ENCODE measurements around the gene NECTIN3. TPM values are rescaled to one million over a fixed set of nuclear protein-coding genes. Genes with fewer than 3 reads are reported as not detected.
A peak's percentile ranks its signal among the peaks of the same experiment; 100 is the strongest.

NECTIN3 gene
- total and polyA plus RNA-seq, 4 donors, result 9.0 to 31.8 (median 15.3) TPM

DNA sequence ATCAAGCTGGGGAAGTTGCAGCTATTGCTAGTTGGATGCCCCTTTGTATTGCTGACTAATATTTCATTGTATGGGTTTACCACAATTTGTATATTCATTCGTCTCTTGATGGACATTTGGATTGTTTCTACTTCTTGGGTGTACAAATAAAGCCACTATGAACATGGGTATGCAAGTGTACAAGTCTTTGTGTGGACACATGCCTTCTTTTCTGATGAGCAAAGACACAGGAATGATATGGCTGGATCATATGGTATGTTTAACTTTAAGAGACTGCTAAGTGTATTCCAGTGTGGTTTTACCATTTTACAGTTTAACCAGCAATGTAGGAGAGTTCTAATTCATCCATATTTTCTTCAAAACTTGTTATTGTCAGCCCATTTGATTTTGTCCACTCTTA lies 32.2 kb downstream of the NECTIN3 start:
- H3K27me3 ChIP-seq (ENCODE audit: control insufficient read depth in 4 of 4, insufficient read depth in 4 of 4, low read length in 3 of 4), result no peaks in the 10 kb centered on the region
- no peak for TF ChIP-seq RAD21 (IDR thresholded peaks at IDR 0.05)
- no peak overlapping the region for H3K4me3 ChIP-seq (ENCODE audit: low read depth in 1 of 3, low read length in 3 of 3)
- H3K4me1 ChIP-seq (ENCODE audit: control insufficient read depth in 4 of 4, insufficient read depth in 4 of 4, low read length in 3 of 4), result no peaks in the 10 kb centered on the region
- WGBS, result 93% methylated on average over 1 of the region's 1 CpG
- H3K27ac ChIP-seq (ENCODE audit: low read depth in 1 of 2, low read length in 2 of 2), result no peak overlapping the region
- no peak for DNase-seq (ENCODE audit: low spot score)
- no peaks in the 10 kb centered on the region for H3K9me3 ChIP-seq (ENCODE audit: control insufficient read depth in 4 of 4, low read length in 3 of 4)
- no peak overlapping the region for H3K9ac ChIP-seq (ENCODE audit: low read depth in 1 of 2, low read length in 2 of 2)
- H3K36me3 ChIP-seq (ENCODE audit: control insufficient read depth in 4 of 4, insufficient read depth in 3 of 4, low read depth in 1 of 4, low read length in 3 of 4), result no peaks in the 10 kb centered on the region

DNA sequence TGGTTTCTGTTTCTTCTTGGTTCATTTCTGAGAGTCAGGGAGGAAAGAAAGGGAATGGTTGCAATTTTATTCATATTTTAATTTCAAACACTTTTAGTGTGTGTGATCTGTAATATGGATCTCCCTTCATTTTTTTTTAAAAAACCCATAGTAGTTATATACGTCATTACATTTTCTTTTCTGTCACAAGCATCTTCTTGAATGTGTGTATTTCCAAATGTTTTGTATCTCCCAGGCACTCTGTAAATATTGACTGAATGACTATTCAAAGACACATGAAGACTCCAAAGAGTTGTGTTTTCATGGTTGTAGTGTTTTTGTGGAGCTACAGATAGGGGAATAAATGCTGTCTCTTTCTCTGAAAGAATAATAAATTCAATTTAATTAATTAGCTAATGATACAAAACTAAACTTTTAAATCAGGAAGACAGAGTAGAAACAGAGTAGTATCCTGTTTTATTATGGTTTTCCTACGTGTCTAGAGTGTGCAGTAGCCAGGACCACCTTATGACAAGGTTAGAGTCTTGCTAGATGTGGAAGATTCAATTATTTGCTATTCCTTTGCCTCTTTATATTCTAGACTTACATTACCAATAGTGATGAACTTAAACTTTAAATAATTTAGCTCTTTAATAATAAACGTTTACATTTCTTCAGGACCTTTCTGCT lies 35.5 kb downstream of the NECTIN3 start:
- Histone ChIP-seq H3K36me3 (ENCODE audit: control insufficient read depth in 4 of 4, insufficient read depth in 3 of 4, low read depth in 1 of 4, low read length in 3 of 4) (no peaks in the 10 kb centered on the region), H3K4me1 (ENCODE audit: control insufficient read depth in 4 of 4, insufficient read depth in 4 of 4, low read length in 3 of 4) (no peaks in the 10 kb centered on the region), H3K9ac (ENCODE audit: low read depth in 1 of 2, low read length in 2 of 2) (no peak overlapping the region), H3K4me3 (ENCODE audit: low read depth in 1 of 3, low read length in 3 of 3) (no peak overlapping the region), H3K27ac (ENCODE audit: low read depth in 1 of 2, low read length in 2 of 2) (no peak overlapping the region), H3K9me3 (ENCODE audit: control insufficient read depth in 4 of 4, low read length in 3 of 4) (no peaks in the 10 kb centered on the region), H3K27me3 (ENCODE audit: control insufficient read depth in 4 of 4, insufficient read depth in 4 of 4, low read length in 3 of 4) (no peaks in the 10 kb centered on the region)
- 57% methylated on average over 3 of the region's 3 CpGs for WGBS
- no peak for DNase-seq (ENCODE audit: low spot score)
- no peak for TF ChIP-seq EGR1 (IDR thresholded peaks at IDR 0.05; ENCODE audit: low read depth in 2 of 2)
- TF ChIP-seq FOXA1 (IDR thresholded peaks at IDR 0.05), result peak; percentile 88
- TF ChIP-seq RXRA (IDR thresholded peaks at IDR 0.05), result no peak
- TF ChIP-seq TAF1 (conservative IDR thresholded peaks at IDR 0.05), result no peak
- TF ChIP-seq NR2F2 (IDR thresholded peaks at IDR 0.05), result no peak
- peak; percentile 19 to 28 for TF ChIP-seq JUND (IDR thresholded peaks at IDR 0.05)
- TF ChIP-seq, protein P1, sequence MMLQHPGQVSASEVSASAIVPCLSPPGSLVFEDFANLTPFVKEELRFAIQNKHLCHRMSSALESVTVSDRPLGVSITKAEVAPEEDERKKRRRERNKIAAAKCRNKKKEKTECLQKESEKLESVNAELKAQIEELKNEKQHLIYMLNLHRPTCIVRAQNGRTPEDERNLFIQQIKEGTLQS (IDR thresholded peaks at IDR 0.05), result no peak
- TF ChIP-seq, protein P2, sequence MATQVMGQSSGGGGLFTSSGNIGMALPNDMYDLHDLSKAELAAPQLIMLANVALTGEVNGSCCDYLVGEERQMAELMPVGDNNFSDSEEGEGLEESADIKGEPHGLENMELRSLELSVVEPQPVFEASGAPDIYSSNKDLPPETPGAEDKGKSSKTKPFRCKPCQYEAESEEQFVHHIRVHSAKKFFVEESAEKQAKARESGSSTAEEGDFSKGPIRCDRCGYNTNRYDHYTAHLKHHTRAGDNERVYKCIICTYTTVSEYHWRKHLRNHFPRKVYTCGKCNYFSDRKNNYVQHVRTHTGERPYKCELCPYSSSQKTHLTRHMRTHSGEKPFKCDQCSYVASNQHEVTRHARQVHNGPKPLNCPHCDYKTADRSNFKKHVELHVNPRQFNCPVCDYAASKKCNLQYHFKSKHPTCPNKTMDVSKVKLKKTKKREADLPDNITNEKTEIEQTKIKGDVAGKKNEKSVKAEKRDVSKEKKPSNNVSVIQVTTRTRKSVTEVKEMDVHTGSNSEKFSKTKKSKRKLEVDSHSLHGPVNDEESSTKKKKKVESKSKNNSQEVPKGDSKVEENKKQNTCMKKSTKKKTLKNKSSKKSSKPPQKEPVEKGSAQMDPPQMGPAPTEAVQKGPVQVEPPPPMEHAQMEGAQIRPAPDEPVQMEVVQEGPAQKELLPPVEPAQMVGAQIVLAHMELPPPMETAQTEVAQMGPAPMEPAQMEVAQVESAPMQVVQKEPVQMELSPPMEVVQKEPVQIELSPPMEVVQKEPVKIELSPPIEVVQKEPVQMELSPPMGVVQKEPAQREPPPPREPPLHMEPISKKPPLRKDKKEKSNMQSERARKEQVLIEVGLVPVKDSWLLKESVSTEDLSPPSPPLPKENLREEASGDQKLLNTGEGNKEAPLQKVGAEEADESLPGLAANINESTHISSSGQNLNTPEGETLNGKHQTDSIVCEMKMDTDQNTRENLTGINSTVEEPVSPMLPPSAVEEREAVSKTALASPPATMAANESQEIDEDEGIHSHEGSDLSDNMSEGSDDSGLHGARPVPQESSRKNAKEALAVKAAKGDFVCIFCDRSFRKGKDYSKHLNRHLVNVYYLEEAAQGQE (IDR thresholded peaks at IDR 0.05), result no peak
- peak; percentile 78 for TF ChIP-seq FOXA2 (IDR thresholded peaks at IDR 0.05)
- TF ChIP-seq YY1 (IDR thresholded peaks at IDR 0.05), result no peak
- TF ChIP-seq RAD21 (IDR thresholded peaks at IDR 0.05), result no peak
- TF ChIP-seq, protein P3, sequence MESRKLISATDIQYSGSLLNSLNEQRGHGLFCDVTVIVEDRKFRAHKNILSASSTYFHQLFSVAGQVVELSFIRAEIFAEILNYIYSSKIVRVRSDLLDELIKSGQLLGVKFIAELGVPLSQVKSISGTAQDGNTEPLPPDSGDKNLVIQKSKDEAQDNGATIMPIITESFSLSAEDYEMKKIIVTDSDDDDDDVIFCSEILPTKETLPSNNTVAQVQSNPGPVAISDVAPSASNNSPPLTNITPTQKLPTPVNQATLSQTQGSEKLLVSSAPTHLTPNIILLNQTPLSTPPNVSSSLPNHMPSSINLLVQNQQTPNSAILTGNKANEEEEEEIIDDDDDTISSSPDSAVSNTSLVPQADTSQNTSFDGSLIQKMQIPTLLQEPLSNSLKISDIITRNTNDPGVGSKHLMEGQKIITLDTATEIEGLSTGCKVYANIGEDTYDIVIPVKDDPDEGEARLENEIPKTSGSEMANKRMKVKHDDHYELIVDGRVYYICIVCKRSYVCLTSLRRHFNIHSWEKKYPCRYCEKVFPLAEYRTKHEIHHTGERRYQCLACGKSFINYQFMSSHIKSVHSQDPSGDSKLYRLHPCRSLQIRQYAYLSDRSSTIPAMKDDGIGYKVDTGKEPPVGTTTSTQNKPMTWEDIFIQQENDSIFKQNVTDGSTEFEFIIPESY (IDR thresholded peaks at IDR 0.05), result no peak
- no peak for TF ChIP-seq HNF4G (IDR thresholded peaks at IDR 0.05)
- no peak for TF ChIP-seq GABPA (IDR thresholded peaks at IDR 0.05 in 1 of 2, conservative IDR thresholded peaks at IDR 0.05 in 1 of 2)
- peak in 1 of 2 donors; percentile 17 for TF ChIP-seq HNF4A (conservative IDR thresholded peaks at IDR 0.05)
- no peak for TF ChIP-seq SP1 (IDR thresholded peaks at IDR 0.05)
- TF ChIP-seq, protein P4, sequence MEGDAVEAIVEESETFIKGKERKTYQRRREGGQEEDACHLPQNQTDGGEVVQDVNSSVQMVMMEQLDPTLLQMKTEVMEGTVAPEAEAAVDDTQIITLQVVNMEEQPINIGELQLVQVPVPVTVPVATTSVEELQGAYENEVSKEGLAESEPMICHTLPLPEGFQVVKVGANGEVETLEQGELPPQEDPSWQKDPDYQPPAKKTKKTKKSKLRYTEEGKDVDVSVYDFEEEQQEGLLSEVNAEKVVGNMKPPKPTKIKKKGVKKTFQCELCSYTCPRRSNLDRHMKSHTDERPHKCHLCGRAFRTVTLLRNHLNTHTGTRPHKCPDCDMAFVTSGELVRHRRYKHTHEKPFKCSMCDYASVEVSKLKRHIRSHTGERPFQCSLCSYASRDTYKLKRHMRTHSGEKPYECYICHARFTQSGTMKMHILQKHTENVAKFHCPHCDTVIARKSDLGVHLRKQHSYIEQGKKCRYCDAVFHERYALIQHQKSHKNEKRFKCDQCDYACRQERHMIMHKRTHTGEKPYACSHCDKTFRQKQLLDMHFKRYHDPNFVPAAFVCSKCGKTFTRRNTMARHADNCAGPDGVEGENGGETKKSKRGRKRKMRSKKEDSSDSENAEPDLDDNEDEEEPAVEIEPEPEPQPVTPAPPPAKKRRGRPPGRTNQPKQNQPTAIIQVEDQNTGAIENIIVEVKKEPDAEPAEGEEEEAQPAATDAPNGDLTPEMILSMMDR (IDR thresholded peaks at IDR 0.05; ENCODE audit: low read depth, low read length, missing input control), result no peak

All from liver (tissue), 9 donors.